Measurements from ENCODE around the gene LTV1. TPM values are rescaled to one million over a fixed set of nuclear protein-coding genes. Genes with fewer than 3 reads are reported as not detected.
A peak's percentile ranks its signal among the peaks of the same experiment; 100 is the strongest.

LTV1 gene
- total and polyA plus RNA-seq, 9 of the 15 experiments (the other 6 are each of a cell fraction or from before 2014, with no cell fraction given), result 57.9 to 162 (median 119) TPM

DNA sequence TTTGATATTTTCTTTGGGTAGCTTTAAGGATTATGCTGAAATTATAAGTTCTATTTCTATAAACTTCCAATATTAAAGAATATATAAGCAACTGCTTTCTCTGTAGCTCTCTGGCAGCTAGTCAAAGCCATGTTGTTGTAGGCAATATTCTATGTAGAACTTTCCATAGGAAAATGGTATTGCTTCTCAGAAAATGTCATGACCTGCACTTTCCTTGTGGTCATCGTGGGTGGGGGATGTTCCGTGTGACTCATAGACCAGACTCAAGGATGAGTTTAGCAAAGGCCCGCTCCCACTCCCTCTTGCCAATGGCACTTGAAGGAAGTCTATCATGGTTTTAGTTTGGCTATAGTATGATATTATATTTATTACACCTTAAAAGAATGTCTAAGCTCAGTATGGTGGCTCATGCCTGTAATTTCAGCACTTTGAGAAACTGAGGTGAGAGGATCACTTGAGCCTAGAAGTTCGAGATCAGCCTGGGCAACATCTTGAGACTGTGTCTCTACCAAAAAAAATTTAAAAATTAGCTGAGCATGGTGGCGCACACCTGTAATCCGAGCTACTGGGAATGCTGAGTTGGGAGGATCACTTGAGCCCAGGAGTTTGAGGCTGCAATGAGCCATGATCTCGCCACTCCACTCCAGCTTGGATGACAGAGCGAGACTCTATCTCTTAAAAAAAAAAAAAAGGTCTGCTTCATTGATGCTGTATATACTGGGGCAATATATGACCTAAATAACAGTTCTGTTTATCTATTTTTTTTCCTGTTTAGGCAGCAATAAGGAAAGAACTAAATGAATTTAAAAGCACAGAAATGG is 36.6 kb upstream of the LTV1 start (continued):
- TF ChIP-seq, protein P1, sequence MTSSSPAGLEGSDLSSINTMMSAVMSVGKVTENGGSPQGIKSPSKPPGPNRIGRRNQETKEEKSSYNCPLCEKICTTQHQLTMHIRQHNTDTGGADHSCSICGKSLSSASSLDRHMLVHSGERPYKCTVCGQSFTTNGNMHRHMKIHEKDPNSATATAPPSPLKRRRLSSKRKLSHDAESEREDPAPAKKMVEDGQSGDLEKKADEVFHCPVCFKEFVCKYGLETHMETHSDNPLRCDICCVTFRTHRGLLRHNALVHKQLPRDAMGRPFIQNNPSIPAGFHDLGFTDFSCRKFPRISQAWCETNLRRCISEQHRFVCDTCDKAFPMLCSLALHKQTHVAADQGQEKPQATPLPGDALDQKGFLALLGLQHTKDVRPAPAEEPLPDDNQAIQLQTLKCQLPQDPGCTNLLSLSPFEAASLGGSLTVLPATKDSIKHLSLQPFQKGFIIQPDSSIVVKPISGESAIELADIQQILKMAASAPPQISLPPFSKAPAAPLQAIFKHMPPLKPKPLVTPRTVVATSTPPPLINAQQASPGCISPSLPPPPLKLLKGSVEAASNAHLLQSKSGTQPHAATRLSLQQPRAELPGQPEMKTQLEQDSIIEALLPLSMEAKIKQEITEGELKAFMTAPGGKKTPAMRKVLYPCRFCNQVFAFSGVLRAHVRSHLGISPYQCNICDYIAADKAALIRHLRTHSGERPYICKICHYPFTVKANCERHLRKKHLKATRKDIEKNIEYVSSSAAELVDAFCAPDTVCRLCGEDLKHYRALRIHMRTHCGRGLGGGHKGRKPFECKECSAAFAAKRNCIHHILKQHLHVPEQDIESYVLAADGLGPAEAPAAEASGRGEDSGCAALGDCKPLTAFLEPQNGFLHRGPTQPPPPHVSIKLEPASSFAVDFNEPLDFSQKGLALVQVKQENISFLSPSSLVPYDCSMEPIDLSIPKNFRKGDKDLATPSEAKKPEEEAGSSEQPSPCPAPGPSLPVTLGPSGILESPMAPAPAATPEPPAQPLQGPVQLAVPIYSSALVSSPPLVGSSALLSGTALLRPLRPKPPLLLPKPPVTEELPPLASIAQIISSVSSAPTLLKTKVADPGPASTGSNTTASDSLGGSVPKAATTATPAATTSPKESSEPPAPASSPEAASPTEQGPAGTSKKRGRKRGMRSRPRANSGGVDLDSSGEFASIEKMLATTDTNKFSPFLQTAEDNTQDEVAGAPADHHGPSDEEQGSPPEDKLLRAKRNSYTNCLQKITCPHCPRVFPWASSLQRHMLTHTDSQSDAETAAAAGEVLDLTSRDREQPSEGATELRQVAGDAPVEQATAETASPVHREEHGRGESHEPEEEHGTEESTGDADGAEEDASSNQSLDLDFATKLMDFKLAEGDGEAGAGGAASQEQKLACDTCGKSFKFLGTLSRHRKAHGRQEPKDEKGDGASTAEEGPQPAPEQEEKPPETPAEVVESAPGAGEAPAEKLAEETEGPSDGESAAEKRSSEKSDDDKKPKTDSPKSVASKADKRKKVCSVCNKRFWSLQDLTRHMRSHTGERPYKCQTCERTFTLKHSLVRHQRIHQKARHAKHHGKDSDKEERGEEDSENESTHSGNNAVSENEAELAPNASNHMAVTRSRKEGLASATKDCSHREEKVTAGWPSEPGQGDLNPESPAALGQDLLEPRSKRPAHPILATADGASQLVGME (CRISPR knock-in tag; IDR thresholded peaks at IDR 0.05), result 0 out of 2 replicates have a peak, but pooled peaks have one; percentile 53
- TF ChIP-seq E2F3 (CRISPR knock-in tag; IDR thresholded peaks at IDR 0.05) (peak; percentile 84), PHF21A (IDR thresholded peaks at IDR 0.05; ENCODE audit: borderline replicate concordance, low read depth) (no peak), EWSR1 (IDR thresholded peaks at IDR 0.05; ENCODE audit: borderline replicate concordance, low read depth, partially characterized antibody) (no peak), TAL1 (IDR thresholded peaks at IDR 0.05) (peak; percentile 35; the same call in 1 of the 2 replicates), MYBL2 (IDR thresholded peaks at IDR 0.05; ENCODE audit: low read depth) (no peak), MYBL2 (CRISPR knock-in tag; IDR thresholded peaks at IDR 0.05; ENCODE audit: borderline replicate concordance) (no peak), ZNF316 (IDR thresholded peaks at IDR 0.05) (peak; percentile 65), EP300 (IDR thresholded peaks at IDR 0.05; ENCODE audit: low read length) (peak; percentile 95), DIDO1 (tag; IDR thresholded peaks at IDR 0.05; ENCODE audit: low read depth) (0 out of 2 replicates have a peak, but pooled peaks have one; percentile 48), SRSF3 (IDR thresholded peaks at IDR 0.05; ENCODE audit: insufficient read depth, low read length) (no peak), XRCC3 (IDR thresholded peaks at IDR 0.05) (no peak)
